ENCODE data around the gene OBSCN. TPM values are rescaled to one million over a fixed set of nuclear protein-coding genes. Genes with fewer than 3 reads are reported as not detected.

Gene OBSCN
- total and polyA plus RNA-seq, 12 donors, result 176 to 639 (median 407) TPM

- WGBS, 2 donors, result 70 to 71% methylated on average over 19 of the region's 19 CpGs
- Histone ChIP-seq H3K4me1 (peaks cover 0 to 75% (median 4%) of the 10 kb centered on the region in 9 donors), H3K27ac (peak overlapping the region in 9 of 10 donors; percentile 31 to 88 (median 73)), H3K4me3 (no peak overlapping the region), H3K27me3 (no peaks in the 10 kb centered on the region), H3K9me3 (no peaks in the 10 kb centered on the region), H3K36me3 (peaks cover 0 to 23% (median 0%) of the 10 kb centered on the region in 9 donors)
- ATAC-seq (peak; percentile 7 to 64 (median 42)), DNase-seq (peak in 1 of 2 donors; percentile 46)
- intact Hi-C loops (cut with DNase I), result no loop called here
- TF ChIP-seq, protein P1, sequence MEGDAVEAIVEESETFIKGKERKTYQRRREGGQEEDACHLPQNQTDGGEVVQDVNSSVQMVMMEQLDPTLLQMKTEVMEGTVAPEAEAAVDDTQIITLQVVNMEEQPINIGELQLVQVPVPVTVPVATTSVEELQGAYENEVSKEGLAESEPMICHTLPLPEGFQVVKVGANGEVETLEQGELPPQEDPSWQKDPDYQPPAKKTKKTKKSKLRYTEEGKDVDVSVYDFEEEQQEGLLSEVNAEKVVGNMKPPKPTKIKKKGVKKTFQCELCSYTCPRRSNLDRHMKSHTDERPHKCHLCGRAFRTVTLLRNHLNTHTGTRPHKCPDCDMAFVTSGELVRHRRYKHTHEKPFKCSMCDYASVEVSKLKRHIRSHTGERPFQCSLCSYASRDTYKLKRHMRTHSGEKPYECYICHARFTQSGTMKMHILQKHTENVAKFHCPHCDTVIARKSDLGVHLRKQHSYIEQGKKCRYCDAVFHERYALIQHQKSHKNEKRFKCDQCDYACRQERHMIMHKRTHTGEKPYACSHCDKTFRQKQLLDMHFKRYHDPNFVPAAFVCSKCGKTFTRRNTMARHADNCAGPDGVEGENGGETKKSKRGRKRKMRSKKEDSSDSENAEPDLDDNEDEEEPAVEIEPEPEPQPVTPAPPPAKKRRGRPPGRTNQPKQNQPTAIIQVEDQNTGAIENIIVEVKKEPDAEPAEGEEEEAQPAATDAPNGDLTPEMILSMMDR (IDR thresholded peaks at IDR 0.05), result no peak
Observed at GRCh38 chr1:228360533-228361313, 152.9 kb downstream of the OBSCN start.

GRCh38 chr1:228361314-228362140 is 153.7 kb downstream of the OBSCN start:
- Histone ChIP-seq H3K27ac (peak overlapping the region in 9 of 10 donors; percentile 26 to 88 (median 73)), H3K36me3 (peaks cover 0 to 15% (median 0%) of the 10 kb centered on the region in 9 donors), H3K27me3 (no peaks in the 10 kb centered on the region), H3K4me1 (peaks cover 0 to 83% (median 4%) of the 10 kb centered on the region in 9 donors), H3K9me3 (no peaks in the 10 kb centered on the region), H3K4me3 (no peak overlapping the region)
- TF ChIP-seq, protein P1 (IDR thresholded peaks at IDR 0.05), result no peak
- ATAC-seq (peak in 7 of 8 donors; percentile 0 to 6 (median 2)), DNase-seq (peak in 1 of 2 donors; percentile 38)
- intact Hi-C loops (cut with DNase I), result no loop called here
- 77 to 80% methylated on average over 26 of the region's 26 CpGs for WGBS, 2 donors

GRCh38 chr1:228362141-228362883 is 154.5 kb downstream of the OBSCN start:
- H3K27ac ChIP-seq, result peak overlapping the region in 4 of 10 donors; percentile 29 to 88 (median 73)
- H3K4me3 ChIP-seq, result no peak overlapping the region
- peak in 1 of 2 donors; percentile 21 for DNase-seq
- no peaks in the 10 kb centered on the region for H3K9me3 ChIP-seq
- H3K27me3 ChIP-seq, result no peaks in the 10 kb centered on the region
- ATAC-seq, result no peak
- peaks cover 0 to 90% (median 11%) of the 10 kb centered on the region in 9 donors for H3K4me1 ChIP-seq
- 68 to 79% methylated on average over 18 of the region's 18 CpGs for WGBS, 2 donors
- peaks cover 0 to 8% (median 0%) of the 10 kb centered on the region in 9 donors for H3K36me3 ChIP-seq
- intact Hi-C loops (cut with DNase I), result no loop called here
- TF ChIP-seq, protein P1 (IDR thresholded peaks at IDR 0.05), result no peak
